Liver (tissue), 9 donors: Measurements from ENCODE around the gene SEZ6L2. TPM values are rescaled to one million over a fixed set of nuclear protein-coding genes. Genes with fewer than 3 reads are reported as not detected.
"Not testable (repeated sequence)": the region's sequence is repeated elsewhere in the genome, so short reads cannot be mapped to it uniquely, and the experiment has no call there.

Experiments used
- DNase-seq: peaks from one replicate; pipeline ENCODE4 v3.0.0-alpha.2; 2017; ENCODE audit warnings: low spot score
- H3K27ac ChIP-seq, 2 donors: one replicate each; pipeline ENCODE4 v1.7.0; 2013; ENCODE audit warnings: inconsistent platforms in 2 of 2, low read length in 2 of 2, control low read depth in 1 of 2, low read depth in 1 of 2, mild to moderate bottlenecking in 1 of 2
- H3K27me3 ChIP-seq, 4 donors: one replicate each; pipeline versions ENCODE4 v1.6.1 to v1.7.0; 2013; ENCODE audit warnings: low read length in 3 of 4, inconsistent platforms in 1 of 4, mild to moderate bottlenecking in 1 of 4, moderate library complexity in 1 of 4; ENCODE audit not compliant: control insufficient read depth in 4 of 4, insufficient read depth in 4 of 4
- H3K36me3 ChIP-seq, 4 donors: one replicate each; pipeline versions ENCODE4 v1.6.1 to v1.7.0; 2013; ENCODE audit warnings: low read length in 3 of 4, mild to moderate bottlenecking in 3 of 4, low read depth in 1 of 4, moderate library complexity in 1 of 4; ENCODE audit not compliant: control insufficient read depth in 4 of 4, insufficient read depth in 3 of 4
- H3K4me1 ChIP-seq, 4 donors: one replicate each; pipeline versions ENCODE4 v1.6.1 to v1.7.0; 2013; ENCODE audit warnings: low read length in 3 of 4, mild to moderate bottlenecking in 3 of 4, moderate library complexity in 1 of 4; ENCODE audit not compliant: control insufficient read depth in 4 of 4, insufficient read depth in 4 of 4
- H3K4me3 ChIP-seq, 3 donors: one replicate each; pipeline versions ENCODE4 v1.6.1 to v1.7.0; 2013; ENCODE audit warnings: low read length in 3 of 3, control low read depth in 1 of 3, low read depth in 1 of 3, mild to moderate bottlenecking in 1 of 3
- H3K9ac ChIP-seq, 2 donors: one replicate each; pipeline ENCODE4 v1.7.0; 2013; ENCODE audit warnings: low read length in 2 of 2, mild to moderate bottlenecking in 2 of 2, moderate library complexity in 2 of 2, control low read depth in 1 of 2, low read depth in 1 of 2
- H3K9me3 ChIP-seq, 4 donors: one replicate each; pipeline versions ENCODE4 v1.6.1 to v1.7.0; 2013; ENCODE audit warnings: low read length in 3 of 4; ENCODE audit not compliant: control insufficient read depth in 4 of 4
- EGR1 ChIP-seq, 2 donors: IDR thresholded peaks; 2 replicates each; pipeline ENCODE4 v1.6.1; 2016 to 2018; ENCODE audit warnings: antibody characterized with exemption in 2 of 2, low read depth in 2 of 2
- FOXA1 ChIP-seq: IDR thresholded peaks from 2 replicates; pipeline ENCODE4 v1.6.1; 2016; ENCODE audit warnings: antibody characterized with exemption
- FOXA2 ChIP-seq: IDR thresholded peaks from 2 replicates; pipeline ENCODE4 v1.6.1; 2016; ENCODE audit warnings: antibody characterized with exemption
- GABPA ChIP-seq, 2 donors: IDR thresholded peaks in 1 of 2; conservative IDR thresholded peaks in 1 of 2; 2 replicates each; pipeline ENCODE4 v1.6.1; 2016; ENCODE audit warnings: antibody characterized with exemption in 2 of 2, mild to moderate bottlenecking in 1 of 2, moderate library complexity in 1 of 2
- HNF4A ChIP-seq, 2 donors: conservative IDR thresholded peaks; 2 replicates each; pipeline ENCODE4 v1.6.1; 2016; ENCODE audit warnings: antibody characterized with exemption in 2 of 2, mild to moderate bottlenecking in 2 of 2
- JUND ChIP-seq, 2 donors: IDR thresholded peaks; 2 replicates each; pipeline ENCODE4 v1.6.1; 2016; ENCODE audit warnings: antibody characterized with exemption in 2 of 2
- NR2F2 ChIP-seq: IDR thresholded peaks from 2 replicates; pipeline ENCODE4 v1.6.1; 2016; ENCODE audit warnings: antibody characterized with exemption
- RXRA ChIP-seq, 2 donors: IDR thresholded peaks; 2 replicates each; pipeline ENCODE4 v1.6.1; 2017 to 2018; ENCODE audit warnings: antibody characterized with exemption in 2 of 2, mild to moderate bottlenecking in 1 of 2
- TAF1 ChIP-seq: conservative IDR thresholded peaks from 2 replicates; pipeline ENCODE4 v1.6.1; 2016; ENCODE audit warnings: antibody characterized with exemption, mild to moderate bottlenecking
- YY1 ChIP-seq: IDR thresholded peaks from 2 replicates; pipeline ENCODE4 v1.6.1; 2016; ENCODE audit warnings: antibody characterized with exemption, mild to moderate bottlenecking
- WGBS: extraction: QIAGEN DNeasy Blood & Tissue Kit; methylation state at CpG from one replicate; pipeline ENCODE4 v1.1.7; 2013; 5-methylcytosine and 5-hydroxymethylcytosine counted together
- polyA plus RNA-seq, 2 donors: library from polyadenylated mRNA; stranded (reverse) in 1 of 2; unstranded in 1 of 2; fragments of 200-250 nt in 1 of 2; fragments of >200 nt in 1 of 2; fragmentation: Nextera tagmentation in 1 of 2; extraction: Ambion mirVana in 1 of 2; gene quantifications; one replicate each; pipeline versions ENCODE4 v1.2.1 to v1.2.3, GENCODE V29; 2013 to 2015
- total RNA-seq, 2 donors: library from RNA; depleted of rRNA; stranded (reverse); fragments of >200 nt; gene quantifications; one replicate each; pipeline ENCODE4 v1.2.3, GENCODE V29; 2014
- TF ChIP-seq, protein P1 (sequence below): fragments of 150-350 bp; IDR thresholded peaks from 2 replicates; pipeline ENCODE4 v1.5.1; 2017; ENCODE audit warnings: improper control_type of control experiment, low read depth, low read length; ENCODE audit not compliant: missing input control
- TF ChIP-seq, protein P2 (sequence below): IDR thresholded peaks from 2 replicates; pipeline ENCODE4 v1.6.1; 2016; ENCODE audit warnings: antibody characterized with exemption
- TF ChIP-seq, protein P3 (sequence below): IDR thresholded peaks from 2 replicates; pipeline ENCODE4 v1.6.1; 2016; ENCODE audit warnings: antibody characterized with exemption, mild to moderate bottlenecking
- TF ChIP-seq, protein P4 (sequence below): IDR thresholded peaks from 2 replicates; pipeline ENCODE4 v1.6.1; 2016; ENCODE audit warnings: antibody characterized with exemption
- TF ChIP-seq, protein P5 (sequence below): IDR thresholded peaks from 2 replicates; pipeline ENCODE4 v1.6.1; 2016; ENCODE audit warnings: antibody characterized with exemption
- donor health status: healthy.
- donor health status: healthy.
- donor health status: healthy.
- donor health status: healthy.
- donor health status: healthy.

Gene SEZ6L2
- total and polyA plus RNA-seq, 4 donors: 0.24 to 0.37 (median 0.30) TPM

DNA sequence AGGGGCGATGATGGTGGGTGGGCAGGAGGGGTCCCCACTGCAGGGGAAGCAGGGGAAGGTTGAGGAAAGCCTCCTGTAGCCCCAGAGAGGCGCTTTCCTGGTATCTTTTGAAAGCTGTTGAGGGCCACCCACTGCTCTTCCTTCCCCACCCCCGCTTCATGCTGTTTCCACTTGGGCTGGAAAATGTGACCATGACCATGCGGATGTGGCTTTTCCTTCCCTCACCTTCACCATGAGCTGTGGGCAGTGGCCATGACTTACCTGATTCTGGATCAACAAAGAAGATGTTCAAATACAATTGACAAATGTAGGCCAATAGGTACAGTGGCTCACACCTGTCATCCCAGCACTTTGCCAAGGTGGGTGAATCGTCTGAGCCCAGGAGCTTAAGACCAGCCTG, 65.3 kb downstream of the SEZ6L2 start:
- H3K36me3 ChIP-seq: peaks cover 12 to 46% (median 19%) of the 10 kb centered on the region in 4 donors
- no peak overlapping the region for H3K27ac ChIP-seq
- TF ChIP-seq, protein P1, sequence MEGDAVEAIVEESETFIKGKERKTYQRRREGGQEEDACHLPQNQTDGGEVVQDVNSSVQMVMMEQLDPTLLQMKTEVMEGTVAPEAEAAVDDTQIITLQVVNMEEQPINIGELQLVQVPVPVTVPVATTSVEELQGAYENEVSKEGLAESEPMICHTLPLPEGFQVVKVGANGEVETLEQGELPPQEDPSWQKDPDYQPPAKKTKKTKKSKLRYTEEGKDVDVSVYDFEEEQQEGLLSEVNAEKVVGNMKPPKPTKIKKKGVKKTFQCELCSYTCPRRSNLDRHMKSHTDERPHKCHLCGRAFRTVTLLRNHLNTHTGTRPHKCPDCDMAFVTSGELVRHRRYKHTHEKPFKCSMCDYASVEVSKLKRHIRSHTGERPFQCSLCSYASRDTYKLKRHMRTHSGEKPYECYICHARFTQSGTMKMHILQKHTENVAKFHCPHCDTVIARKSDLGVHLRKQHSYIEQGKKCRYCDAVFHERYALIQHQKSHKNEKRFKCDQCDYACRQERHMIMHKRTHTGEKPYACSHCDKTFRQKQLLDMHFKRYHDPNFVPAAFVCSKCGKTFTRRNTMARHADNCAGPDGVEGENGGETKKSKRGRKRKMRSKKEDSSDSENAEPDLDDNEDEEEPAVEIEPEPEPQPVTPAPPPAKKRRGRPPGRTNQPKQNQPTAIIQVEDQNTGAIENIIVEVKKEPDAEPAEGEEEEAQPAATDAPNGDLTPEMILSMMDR: no peak
- 95% methylated on average over 5 of the region's 5 CpGs for WGBS
- H3K9me3 ChIP-seq: no peaks in the 10 kb centered on the region
- H3K9ac ChIP-seq: no peak overlapping the region
- H3K4me1 ChIP-seq: peaks cover 4 to 17% (median 10%) of the 10 kb centered on the region in 4 donors
- H3K27me3 ChIP-seq: no peaks in the 10 kb centered on the region
- no peak overlapping the region for H3K4me3 ChIP-seq
- DNase-seq: no peak

DNA sequence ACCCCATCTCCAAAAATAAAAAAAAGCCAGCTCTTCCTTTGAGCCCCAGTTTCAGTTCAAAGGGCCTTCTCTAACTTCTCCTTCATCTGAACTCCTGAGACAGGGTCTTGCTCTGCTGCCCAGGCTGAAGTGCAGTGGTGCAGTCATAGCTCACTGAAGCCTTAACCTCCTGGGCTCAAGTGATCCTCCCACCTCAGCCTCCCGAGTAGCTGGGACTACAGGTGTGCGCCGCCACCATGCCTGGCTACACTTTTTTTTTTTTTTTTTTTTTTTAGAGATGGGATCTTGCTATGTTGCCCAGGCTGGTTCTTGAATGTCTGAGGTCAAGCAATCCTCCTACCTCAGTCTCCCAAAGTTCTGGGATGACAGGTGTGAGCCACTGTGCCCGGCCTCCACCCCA, 66.1 kb downstream of the SEZ6L2 start:
- not testable (repeated sequence) for H3K9me3 ChIP-seq, H3K27ac ChIP-seq, H3K4me3 ChIP-seq, H3K27me3 ChIP-seq, H3K9ac ChIP-seq, DNase-seq
- peaks cover 12 to 41% (median 19%) of the 10 kb centered on the region in 4 donors for H3K36me3 ChIP-seq
- 94% methylated on average over 4 of the region's 4 CpGs for WGBS
- peaks cover 4 to 18% (median 11%) of the 10 kb centered on the region in 4 donors for H3K4me1 ChIP-seq

DNA sequence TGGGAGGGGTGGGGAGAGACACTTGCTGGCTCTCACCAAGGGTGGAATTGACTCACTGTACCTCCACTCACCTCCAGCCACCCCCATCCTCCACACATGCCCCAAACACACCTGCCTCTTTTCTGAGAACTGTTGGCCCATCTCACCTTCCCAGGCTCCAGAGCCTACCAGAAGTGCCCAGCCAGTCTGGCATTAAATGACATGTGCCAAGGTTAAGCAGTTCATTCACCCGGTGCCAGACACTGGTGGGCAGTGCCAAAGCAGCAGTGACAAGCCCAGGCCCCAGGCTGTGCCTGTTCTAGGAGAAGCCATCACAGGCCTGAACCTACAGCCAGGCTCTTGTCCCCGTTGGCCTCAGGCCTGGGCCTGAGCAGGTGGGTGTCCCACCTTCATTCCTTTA, 67.9 kb downstream of the SEZ6L2 start:
- WGBS: 57% methylated on average over 2 of the region's 2 CpGs
- no peak for DNase-seq
- H3K36me3 ChIP-seq: peaks cover 8 to 27% (median 14%) of the 10 kb centered on the region in 4 donors

More for the DNA sequence above, 67.9 kb downstream of the SEZ6L2 start:
- Histone ChIP-seq H3K27me3 (no peaks in the 10 kb centered on the region), H3K4me1 (peaks cover 4 to 20% (median 11%) of the 10 kb centered on the region in 4 donors), H3K4me3 (no peak overlapping the region), H3K27ac (no peak overlapping the region), H3K9ac (no peak overlapping the region), H3K9me3 (no peaks in the 10 kb centered on the region)
- TF ChIP-seq FOXA1: no peak
- no peak for TF ChIP-seq NR2F2
- TF ChIP-seq, protein P2, sequence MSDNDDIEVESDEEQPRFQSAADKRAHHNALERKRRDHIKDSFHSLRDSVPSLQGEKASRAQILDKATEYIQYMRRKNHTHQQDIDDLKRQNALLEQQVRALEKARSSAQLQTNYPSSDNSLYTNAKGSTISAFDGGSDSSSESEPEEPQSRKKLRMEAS: no peak
- TF ChIP-seq EGR1 (IDR thresholded peaks at IDR 0.05; ENCODE audit: low read depth in 2 of 2): no peak
- TF ChIP-seq HNF4A (conservative IDR thresholded peaks at IDR 0.05): no peak
- no peak for TF ChIP-seq YY1
- no peak for TF ChIP-seq TAF1
- TF ChIP-seq, protein P1: no peak
- no peak for TF ChIP-seq FOXA2
- TF ChIP-seq, protein P3, sequence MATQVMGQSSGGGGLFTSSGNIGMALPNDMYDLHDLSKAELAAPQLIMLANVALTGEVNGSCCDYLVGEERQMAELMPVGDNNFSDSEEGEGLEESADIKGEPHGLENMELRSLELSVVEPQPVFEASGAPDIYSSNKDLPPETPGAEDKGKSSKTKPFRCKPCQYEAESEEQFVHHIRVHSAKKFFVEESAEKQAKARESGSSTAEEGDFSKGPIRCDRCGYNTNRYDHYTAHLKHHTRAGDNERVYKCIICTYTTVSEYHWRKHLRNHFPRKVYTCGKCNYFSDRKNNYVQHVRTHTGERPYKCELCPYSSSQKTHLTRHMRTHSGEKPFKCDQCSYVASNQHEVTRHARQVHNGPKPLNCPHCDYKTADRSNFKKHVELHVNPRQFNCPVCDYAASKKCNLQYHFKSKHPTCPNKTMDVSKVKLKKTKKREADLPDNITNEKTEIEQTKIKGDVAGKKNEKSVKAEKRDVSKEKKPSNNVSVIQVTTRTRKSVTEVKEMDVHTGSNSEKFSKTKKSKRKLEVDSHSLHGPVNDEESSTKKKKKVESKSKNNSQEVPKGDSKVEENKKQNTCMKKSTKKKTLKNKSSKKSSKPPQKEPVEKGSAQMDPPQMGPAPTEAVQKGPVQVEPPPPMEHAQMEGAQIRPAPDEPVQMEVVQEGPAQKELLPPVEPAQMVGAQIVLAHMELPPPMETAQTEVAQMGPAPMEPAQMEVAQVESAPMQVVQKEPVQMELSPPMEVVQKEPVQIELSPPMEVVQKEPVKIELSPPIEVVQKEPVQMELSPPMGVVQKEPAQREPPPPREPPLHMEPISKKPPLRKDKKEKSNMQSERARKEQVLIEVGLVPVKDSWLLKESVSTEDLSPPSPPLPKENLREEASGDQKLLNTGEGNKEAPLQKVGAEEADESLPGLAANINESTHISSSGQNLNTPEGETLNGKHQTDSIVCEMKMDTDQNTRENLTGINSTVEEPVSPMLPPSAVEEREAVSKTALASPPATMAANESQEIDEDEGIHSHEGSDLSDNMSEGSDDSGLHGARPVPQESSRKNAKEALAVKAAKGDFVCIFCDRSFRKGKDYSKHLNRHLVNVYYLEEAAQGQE: no peak
- TF ChIP-seq GABPA (IDR thresholded peaks at IDR 0.05 in 1 of 2, conservative IDR thresholded peaks at IDR 0.05 in 1 of 2): no peak
- no peak for TF ChIP-seq RXRA (IDR thresholded peaks at IDR 0.05)
- TF ChIP-seq, protein P4, sequence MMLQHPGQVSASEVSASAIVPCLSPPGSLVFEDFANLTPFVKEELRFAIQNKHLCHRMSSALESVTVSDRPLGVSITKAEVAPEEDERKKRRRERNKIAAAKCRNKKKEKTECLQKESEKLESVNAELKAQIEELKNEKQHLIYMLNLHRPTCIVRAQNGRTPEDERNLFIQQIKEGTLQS: no peak
- no peak for TF ChIP-seq JUND (IDR thresholded peaks at IDR 0.05)
- TF ChIP-seq, protein P5, sequence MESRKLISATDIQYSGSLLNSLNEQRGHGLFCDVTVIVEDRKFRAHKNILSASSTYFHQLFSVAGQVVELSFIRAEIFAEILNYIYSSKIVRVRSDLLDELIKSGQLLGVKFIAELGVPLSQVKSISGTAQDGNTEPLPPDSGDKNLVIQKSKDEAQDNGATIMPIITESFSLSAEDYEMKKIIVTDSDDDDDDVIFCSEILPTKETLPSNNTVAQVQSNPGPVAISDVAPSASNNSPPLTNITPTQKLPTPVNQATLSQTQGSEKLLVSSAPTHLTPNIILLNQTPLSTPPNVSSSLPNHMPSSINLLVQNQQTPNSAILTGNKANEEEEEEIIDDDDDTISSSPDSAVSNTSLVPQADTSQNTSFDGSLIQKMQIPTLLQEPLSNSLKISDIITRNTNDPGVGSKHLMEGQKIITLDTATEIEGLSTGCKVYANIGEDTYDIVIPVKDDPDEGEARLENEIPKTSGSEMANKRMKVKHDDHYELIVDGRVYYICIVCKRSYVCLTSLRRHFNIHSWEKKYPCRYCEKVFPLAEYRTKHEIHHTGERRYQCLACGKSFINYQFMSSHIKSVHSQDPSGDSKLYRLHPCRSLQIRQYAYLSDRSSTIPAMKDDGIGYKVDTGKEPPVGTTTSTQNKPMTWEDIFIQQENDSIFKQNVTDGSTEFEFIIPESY: no peak
